ENCODE measurements around the gene SHISA7.

The SHISA7 gene

GRCh38 chr19:55444646-55445045 lies 1.5 kb upstream of the SHISA7 start:
- DNase-seq, result no peak

GRCh38 chr19:55443824-55444480 lies 852 bp upstream of the SHISA7 start:
- no peak for DNase-seq

GRCh38 chr19:55442372-55442961 lies 633 bp downstream of the SHISA7 start:
- no peak for DNase-seq

DNA sequence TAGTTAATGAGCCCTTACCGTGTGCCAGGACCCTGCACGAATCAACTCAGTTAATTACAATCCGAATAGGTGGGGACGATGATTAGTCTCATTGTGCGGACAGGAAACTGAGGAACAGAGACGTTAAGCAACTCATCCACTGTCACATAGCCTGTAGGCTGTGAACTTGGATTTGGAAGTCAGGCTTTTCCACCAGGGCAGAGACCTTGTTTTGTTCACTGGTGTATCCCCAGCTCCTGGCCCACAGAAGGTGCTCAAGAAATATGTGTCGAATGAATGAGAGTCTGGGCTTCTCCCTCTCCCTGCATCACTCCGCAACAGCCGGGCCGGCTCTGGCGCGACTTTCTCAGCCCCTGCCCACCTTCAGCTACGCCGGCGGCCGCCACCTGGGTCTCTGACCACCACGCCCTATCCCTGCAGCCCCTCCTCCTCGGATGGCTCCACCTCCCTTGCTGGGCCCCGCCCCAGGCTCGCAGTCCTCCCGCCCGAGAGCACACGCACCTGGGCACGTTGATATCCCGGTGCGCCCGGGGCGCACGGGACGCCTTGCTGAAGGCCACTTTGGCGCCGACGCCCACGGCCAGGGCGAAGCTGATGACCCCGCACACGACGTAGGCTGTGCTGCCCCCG lies 1.3 kb downstream of the SHISA7 start:
- no peak for DNase-seq

GRCh38 chr19:55441319-55441691 lies 1.8 kb downstream of the SHISA7 start:
- DNase-seq, result no peak

GRCh38 chr19:55440411-55441105 lies 2.5 kb downstream of the SHISA7 start:
- DNase-seq, result no peak

DNA sequence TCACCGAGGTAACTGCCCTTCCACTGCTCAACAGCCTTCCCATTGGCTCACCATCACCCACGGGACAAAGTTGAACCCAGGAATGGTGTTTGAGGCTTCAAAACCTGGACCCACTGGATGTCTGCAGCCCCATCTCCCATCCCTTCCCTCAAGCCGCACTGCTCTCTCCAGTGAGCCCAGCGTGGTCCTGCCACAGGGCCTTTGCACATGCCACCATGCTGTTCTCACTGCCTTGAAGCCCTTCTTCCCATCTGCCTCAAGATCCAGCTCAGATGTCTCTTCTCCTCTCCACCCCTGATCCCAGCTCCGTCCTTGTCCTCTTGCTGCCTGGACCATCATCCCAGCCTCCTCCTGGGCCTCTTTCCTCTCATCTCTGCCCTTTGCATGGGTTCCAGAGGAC lies 4.0 kb downstream of the SHISA7 start:
- DNase-seq, result no peak

- DNase-seq, result no peak
Measured at GRCh38 chr19:55437410-55437809, 5.7 kb downstream of the SHISA7 start.

- DNase-seq, result no peak
Measured at GRCh38 chr19:55436847-55437246, 6.3 kb downstream of the SHISA7 start.

GRCh38 chr19:55435020-55435419 lies 8.1 kb downstream of the SHISA7 start:
- DNase-seq, result no peak

GRCh38 chr19:55434356-55434919 lies 8.7 kb downstream of the SHISA7 start:
- no peak for DNase-seq

DNA sequence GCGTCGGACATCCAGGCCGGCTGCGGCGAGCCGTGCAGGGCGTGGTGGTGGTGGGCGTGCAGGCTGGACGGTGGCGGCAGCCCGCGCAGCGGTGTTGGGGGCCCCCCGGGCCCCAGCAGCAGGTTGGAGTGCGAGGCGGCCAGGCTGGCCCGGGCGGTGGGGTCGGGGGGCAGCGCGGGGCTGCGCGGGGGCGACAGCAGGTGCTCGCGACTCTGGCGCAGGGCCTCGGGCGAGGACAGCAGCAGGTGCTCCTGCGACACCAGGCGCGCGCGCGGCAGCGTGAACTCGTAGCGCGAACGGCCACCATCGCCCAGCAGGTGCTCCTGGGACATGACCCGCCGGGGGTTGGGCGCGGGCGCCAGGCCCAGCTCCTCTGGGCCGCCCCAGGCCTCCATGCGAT lies 9.8 kb downstream of the SHISA7 start:
- DNase-seq, result no peak

- no peak for DNase-seq
Measured at GRCh38 chr19:55432241-55432959, 10.7 kb downstream of the SHISA7 start.

GRCh38 chr19:55431183-55431582 lies 11.9 kb downstream of the SHISA7 start:
- DNase-seq, result no peak

DNA sequence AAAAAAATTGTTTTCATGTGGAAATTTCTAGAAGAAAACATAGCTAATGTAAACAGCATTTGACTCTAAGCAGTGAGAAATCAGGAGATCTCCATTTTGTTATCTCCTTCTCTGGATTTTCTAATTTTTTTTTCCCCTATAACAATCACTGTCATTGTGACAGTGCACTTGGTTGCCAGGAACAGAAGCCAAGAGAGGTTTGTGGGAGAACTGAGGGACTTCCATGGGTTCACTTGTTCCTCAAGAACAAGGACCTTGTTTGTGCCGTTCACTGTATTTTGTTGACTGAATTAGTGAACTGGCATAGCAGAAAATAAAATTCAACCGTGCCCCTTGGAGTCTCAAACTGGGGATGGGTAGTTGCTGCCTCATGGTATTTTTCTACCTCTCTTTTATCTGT lies 17.1 kb downstream of the SHISA7 start:
- no peak for DNase-seq

- no peak for DNase-seq
Measured at GRCh38 chr19:55424518-55424917, 18.6 kb downstream of the SHISA7 start.

GRCh38 chr19:55423225-55424005 lies 19.7 kb downstream of the SHISA7 start:
- no peak for DNase-seq

DNA sequence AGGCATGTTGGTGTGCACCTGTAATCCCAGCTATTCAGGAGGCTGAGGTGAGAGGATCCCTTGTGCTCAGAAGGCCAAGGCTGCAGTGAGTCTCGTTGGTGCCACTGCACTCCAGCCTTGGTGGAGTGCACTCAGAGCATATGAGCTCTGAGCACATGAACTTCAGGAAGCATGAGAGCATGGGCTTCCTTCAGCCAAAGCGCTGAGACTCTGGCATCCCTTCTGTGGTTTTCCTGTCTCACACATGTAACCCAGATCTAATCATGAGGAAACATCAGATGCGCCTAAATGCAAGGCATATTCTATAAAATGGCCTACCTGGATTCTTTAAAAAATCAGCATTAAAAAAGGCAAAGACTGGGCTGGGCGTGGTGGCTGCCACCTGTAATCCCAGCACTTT lies 21.8 kb downstream of the SHISA7 start:
- peak; percentile 26 for DNase-seq

- no peak for DNase-seq
Measured at GRCh38 chr19:55419624-55420236, 23.4 kb downstream of the SHISA7 start.

- DNase-seq, result no peak
Measured at GRCh38 chr19:55419103-55419502, 24.0 kb downstream of the SHISA7 start.

- DNase-seq, result peak; percentile 36
Measured at GRCh38 chr19:55418185-55418584, 24.9 kb downstream of the SHISA7 start.

DNA sequence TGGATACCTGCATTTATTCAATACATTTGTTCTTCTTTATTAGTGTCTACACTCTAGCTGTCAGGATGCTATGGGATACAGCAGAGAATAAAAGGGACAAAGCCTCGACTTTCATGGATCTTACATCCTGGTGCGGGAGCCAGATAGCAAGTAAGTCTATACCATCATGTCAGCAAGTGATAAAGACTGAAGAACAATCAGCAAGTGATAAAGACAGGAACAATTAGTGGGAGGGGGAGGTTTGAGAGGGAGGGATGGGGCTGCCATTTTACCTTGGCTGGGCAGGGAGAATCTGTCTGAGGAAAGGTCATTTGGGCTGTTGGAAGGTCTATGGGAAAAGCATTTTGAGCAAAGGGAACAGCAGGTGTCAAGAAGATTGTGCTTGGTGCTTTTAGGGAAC lies 32.9 kb downstream of the SHISA7 start:
- DNase-seq, result no peak

All from effector CD4-positive, alpha-beta T cell (primary cell).